DMS153 treated with DMSO at 0.1 percent for 48 hours (cell line): Measurements from ENCODE around the gene RALGPS1.

Experiments
- DNase-seq: peaks from one replicate; lab custom pipeline; 2025; ENCODE audit not compliant: unreplicated experiment; lab: John Stamatoyannopoulos, UW

Gene RALGPS1

GRCh38 chr9:127214421-127215267, 300.1 kb downstream of the RALGPS1 start:
- peak; percentile 57 for DNase-seq

GRCh38 chr9:127215268-127216209, 301.0 kb downstream of the RALGPS1 start:
- no peak for DNase-seq

- DNase-seq, result no peak
Observed at GRCh38 chr9:127216210-127216887, 301.8 kb downstream of the RALGPS1 start.

DNA sequence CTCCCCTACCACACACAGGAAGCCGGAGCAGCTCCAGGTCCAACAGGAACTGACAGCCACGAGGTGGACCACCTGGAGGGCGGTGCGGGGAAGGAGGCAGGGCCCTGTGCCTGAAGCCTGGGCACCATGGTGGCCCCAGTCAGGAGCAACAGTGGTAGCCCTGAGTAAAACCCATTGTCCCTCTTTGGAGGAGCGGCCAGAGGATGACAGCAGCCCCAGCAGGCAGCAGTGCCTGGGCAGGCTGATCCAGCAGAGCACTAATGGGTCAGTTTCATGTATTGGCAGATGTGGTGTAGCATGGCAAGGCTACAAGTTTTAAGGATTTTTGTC, 302.3 kb downstream of the RALGPS1 start:
- no peak for DNase-seq

GRCh38 chr9:127218818-127219217, 304.2 kb downstream of the RALGPS1 start:
- no peak for DNase-seq

DNA sequence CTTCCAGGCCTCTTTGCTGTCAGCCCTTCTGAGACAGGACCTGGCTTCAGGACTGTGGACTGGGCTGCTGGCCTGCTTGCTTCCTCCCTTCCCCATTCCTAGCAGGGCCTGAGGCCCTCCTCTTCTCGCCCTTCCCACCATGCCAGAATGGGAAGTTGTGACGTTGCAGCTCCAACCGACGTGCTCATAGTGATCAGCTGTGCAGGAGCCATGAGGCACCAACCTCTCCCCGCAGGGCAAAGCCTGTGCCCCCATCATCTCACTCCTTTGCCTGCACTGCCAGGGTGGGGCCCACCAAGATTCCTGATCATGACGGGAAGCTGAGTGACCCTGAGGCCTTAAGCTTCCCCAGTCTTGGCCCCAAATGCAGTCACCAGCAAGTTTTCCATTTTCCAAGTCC, 304.9 kb downstream of the RALGPS1 start:
- no peak for DNase-seq

GRCh38 chr9:127221695-127222094, 307.1 kb downstream of the RALGPS1 start:
- no peak for DNase-seq

DNA sequence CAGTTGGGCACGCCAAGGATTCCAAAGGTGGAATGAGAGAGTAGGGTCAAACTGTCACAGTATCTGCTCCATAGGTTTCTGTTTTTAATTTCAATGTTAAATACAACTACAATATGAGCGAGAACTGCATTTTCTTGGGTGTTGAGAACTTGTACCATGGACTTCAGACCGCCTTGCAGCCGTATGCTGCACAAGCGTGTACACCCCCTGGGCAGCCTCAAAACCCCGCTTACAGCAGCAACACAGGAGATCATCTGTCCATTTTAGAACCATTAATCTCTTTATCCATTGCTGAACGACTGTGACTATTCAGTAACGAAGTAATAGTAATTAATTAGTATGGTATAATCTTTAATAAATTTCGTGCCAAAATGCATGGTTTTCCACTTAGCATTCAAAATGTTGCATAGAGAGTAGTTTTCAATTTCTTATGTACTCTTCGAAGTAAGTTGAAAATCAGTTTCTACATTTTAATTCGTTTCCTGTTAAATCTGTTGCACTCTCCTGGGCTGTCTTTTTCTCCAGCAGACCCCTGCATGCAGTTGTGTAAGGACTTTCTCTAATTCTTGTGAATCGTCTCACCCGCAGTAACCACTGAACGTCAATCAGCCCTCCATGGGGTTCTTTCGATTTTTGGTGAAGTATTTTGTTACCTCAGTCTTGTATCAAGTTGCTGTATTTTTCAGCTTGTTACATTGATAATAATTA, 308.0 kb downstream of the RALGPS1 start:
- no peak for DNase-seq

- no peak for DNase-seq
Observed at GRCh38 chr9:127223266-127223665, 308.7 kb downstream of the RALGPS1 start.

- DNase-seq, result no peak
Observed at GRCh38 chr9:127223810-127224177, 309.2 kb downstream of the RALGPS1 start.

- peak; percentile 75 for DNase-seq
Observed at GRCh38 chr9:127224178-127224882, 309.7 kb downstream of the RALGPS1 start.

DNA sequence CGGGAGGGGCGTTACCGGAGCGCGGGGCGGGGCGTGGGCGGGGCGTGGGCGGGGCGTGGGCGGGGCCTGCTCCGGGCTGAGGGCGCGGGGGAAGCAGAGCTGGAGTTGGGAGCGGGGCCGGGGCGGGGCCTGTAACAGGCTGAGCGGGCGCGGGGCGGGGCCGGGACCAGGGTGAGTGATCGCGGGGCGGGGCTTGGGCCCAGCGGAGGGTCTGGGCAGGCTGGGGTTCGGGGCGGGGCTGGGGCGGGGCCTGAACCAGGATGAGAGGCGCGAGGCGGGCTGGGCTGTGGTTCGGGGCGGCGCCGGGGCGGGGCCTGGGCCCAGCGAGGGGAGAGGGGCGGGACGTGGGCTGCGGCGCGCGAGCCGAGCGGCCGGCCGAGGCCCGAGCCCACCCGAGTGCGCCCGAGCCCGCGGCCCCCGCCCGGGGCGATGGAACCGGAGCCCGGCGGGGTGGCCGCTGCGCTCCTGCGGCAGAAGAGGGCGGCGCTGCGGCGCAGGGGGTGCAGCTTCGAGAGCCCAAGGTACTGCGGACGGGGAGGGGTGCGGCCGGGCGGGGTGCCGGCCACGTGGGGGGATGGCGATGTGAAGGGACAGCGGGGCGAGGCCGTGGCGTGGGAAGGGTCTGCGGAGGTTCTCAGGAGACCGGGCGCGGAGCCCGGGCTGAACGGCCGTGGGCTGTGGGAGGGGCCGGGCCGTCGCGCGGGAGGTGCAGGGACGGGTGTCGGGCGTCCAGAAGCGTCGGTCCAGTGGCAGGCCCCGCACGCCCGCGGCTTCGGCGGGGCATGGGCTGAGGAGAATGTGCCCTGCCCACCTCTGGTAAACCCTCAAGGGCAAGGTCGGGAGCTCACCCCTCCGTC, 310.5 kb downstream of the RALGPS1 start:
- DNase-seq, result peak; percentile 79

- DNase-seq, result no peak
Observed at GRCh38 chr9:127225801-127226625, 311.4 kb downstream of the RALGPS1 start.

GRCh38 chr9:127229691-127230417, 315.3 kb downstream of the RALGPS1 start:
- DNase-seq, result no peak

DNA sequence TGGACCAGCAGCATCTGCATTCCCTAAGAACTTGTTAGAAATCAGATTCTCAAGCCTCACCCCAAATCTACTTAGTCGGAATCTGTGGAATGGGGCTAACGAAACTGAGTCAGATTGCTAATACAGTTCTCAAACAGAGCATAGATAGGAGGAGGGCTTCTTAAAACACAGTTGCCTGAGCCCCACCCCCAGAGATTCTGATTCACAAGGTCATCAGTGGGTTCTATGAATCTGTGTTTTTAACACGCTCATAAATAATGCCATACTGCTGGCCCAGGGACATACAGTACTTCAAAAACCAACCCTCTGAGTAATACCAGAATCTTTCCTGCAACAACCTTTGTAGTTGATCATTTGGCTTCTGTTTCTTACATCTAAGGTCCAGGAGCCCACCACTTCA, 317.1 kb downstream of the RALGPS1 start:
- no peak for DNase-seq

GRCh38 chr9:127232833-127233549, 318.4 kb downstream of the RALGPS1 start:
- DNase-seq, result no peak

- DNase-seq, result no peak
Observed at GRCh38 chr9:127233550-127233949, 319.0 kb downstream of the RALGPS1 start.
